ENCODE measurements around the gene DNMT3A. TPM values are rescaled to one million over a fixed set of nuclear protein-coding genes. Genes with fewer than 3 reads are reported as not detected.
"Not testable (repeated sequence)": the region's sequence is repeated elsewhere in the genome, so short reads cannot be mapped to it uniquely, and the experiment has no call there.

DNMT3A gene
- total RNA-seq, 1 donor = 18.5 TPM

DNA sequence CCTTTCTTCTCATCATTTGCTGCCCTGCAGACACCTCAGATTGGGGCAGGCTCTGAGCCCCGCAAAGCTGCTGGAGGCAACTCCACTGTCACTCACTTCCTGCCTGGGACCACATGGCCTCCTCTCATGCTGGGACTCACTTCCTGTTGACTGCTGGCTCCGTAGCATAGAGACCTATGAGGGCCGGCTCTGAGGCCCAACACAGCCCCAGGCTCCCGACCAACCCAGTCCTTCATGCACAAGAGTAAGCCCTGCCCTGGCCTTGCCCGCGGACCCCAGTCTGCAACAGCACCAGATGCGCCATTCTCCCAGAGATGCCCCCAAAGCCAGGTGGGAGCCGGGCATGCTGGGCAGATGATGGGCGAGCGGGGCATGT is 55.7 kb downstream of the DNMT3A start:
- H3K27me3 ChIP-seq (ENCODE audit: insufficient read depth, low read length) = no peaks in the 10 kb centered on the region
- H3K4me1 ChIP-seq (ENCODE audit: insufficient read depth, low read length) = peaks cover 26% of the 10 kb centered on the region
- H3K9me3 ChIP-seq (ENCODE audit: low read depth, low read length) = no peaks in the 10 kb centered on the region
- H3K4me3 ChIP-seq (ENCODE audit: low read length) = no peak overlapping the region

DNA sequence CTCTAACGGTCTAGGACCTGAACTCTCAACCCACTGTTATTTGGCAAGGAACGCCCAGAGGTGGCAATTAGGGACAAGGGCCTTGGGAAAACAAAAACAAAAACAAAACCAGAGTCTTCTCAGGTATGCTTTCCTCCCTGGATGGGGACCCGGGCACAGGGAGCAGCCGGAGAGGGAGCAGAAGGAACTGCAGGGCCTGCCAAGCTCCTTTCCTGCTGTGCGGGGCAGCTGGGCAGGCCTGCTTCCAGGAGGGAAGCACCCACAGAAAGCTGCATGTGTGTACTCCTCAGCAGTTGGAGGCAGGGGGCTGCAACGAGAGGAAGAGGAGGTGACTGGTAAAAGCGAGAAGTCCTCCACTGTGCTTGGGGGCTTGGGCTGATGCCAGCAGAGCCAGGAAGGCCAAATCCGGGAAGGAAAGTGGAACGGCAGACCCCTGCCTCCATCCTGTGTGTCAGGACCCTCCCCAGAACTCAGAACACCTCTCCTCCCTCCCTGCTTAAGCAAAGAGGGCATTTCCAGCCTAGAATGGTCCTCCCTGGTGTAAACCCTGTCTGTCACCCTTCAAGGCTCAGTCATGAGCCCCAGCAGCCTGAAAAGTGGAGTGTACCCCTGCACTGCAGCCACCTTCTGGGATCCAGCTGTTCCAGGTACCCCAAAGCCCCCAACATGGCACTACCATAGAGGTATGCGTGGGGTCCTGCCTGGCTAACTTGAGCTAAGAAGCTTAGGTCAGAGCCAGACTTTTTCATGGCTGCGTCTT is 56.3 kb downstream of the DNMT3A start:
- Histone ChIP-seq H3K4me1 (ENCODE audit: insufficient read depth, low read length) (peaks cover 30% of the 10 kb centered on the region), H3K4me3 (ENCODE audit: low read length) (no peak overlapping the region), H3K27me3 (ENCODE audit: insufficient read depth, low read length) (no peaks in the 10 kb centered on the region), H3K9me3 (ENCODE audit: low read depth, low read length) (no peaks in the 10 kb centered on the region)

DNA sequence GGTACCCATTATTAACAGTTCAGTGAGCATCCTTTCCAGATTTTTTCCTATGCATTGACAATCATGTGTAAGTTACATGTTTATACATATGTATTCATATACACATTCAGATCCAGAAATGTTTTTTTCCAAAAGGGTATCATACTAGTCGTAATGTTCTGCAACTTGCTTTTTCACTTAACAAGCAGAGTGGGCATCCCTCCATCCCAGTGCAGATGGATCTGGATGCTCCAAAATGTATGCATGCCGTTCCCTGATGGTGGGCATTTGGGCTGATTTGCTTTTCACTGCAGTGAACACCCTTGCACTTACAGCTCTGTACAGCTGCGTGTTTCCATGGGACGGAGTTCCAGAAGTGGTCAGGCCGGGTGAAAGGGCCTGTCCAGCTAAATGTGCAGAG is 57.0 kb downstream of the DNMT3A start:
- no peaks in the 10 kb centered on the region for H3K27me3 ChIP-seq (ENCODE audit: insufficient read depth, low read length)
- H3K4me1 ChIP-seq (ENCODE audit: insufficient read depth, low read length) = peaks cover 35% of the 10 kb centered on the region
- H3K9me3 ChIP-seq (ENCODE audit: low read depth, low read length) = no peaks in the 10 kb centered on the region
- no peak overlapping the region for H3K4me3 ChIP-seq (ENCODE audit: low read length)

DNA sequence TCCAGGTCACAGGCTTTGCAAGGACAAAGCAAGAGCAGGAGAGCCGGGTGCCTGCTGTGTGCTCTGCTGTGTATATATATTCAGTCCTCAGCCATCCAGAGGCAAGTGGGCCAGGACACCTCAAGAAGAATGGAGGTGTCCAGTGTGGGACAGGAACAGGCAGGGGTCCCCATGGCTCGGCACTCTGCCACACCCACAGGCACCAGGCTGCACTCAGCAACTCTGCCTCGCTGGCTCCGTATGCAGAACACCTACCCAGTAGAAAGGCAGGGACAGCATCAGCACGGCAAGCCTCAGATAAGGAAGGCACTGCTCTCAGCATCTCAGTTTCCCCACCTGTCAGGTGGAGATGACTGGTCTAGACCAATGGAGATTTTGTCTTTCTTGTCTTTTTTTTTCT is 57.8 kb downstream of the DNMT3A start:
- no peaks in the 10 kb centered on the region for H3K27me3 ChIP-seq (ENCODE audit: insufficient read depth, low read length)
- H3K4me3 ChIP-seq (ENCODE audit: low read length) = no peak overlapping the region
- peaks cover 44% of the 10 kb centered on the region for H3K4me1 ChIP-seq (ENCODE audit: insufficient read depth, low read length)
- no peaks in the 10 kb centered on the region for H3K9me3 ChIP-seq (ENCODE audit: low read depth, low read length)

DNA sequence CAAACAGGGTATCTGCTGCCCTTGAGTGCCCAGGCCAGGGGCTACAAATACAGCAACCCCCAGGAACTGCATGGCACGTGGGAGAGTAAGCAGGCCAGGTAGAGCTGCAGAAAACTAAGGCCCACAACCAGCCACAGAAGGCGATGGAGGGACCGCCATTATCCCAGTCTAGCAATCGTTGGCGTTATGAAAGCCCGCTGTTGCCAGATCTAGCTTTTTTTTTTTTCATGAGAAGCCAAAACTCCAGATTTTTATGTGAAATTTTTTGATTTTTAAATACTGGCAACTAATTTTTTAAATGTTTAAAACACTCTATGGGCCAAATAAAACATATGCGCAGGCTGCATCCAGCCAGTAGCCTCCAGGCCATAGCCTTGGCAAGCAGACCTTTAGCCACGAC is 59.8 kb downstream of the DNMT3A start:
- Histone ChIP-seq H3K4me3 (ENCODE audit: low read length) (no peak overlapping the region), H3K27me3 (ENCODE audit: insufficient read depth, low read length) (no peaks in the 10 kb centered on the region), H3K9me3 (ENCODE audit: low read depth, low read length) (no peaks in the 10 kb centered on the region), H3K4me1 (ENCODE audit: insufficient read depth, low read length) (peaks cover 62% of the 10 kb centered on the region)

DNA sequence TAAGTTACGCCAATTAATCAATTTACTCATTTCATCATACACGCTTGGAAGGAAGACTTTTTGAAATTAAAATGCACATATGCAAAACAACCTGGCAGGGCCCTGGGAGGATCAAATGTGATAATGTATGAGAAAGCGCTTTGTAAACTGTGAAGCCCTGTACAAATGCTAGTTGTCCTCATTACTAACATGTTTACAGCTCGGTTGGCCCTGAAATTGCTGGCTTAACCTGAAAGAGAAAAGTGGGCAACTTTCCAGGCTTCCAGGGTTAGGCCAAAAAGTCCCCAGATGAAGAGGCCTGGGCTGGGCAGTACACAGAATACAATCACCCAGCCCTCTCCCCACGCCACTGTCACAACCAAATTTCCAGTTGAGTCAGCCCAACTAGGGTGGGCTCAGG is 60.2 kb downstream of the DNMT3A start:
- Histone ChIP-seq H3K27me3 (ENCODE audit: insufficient read depth, low read length) (no peaks in the 10 kb centered on the region), H3K9me3 (ENCODE audit: low read depth, low read length) (no peaks in the 10 kb centered on the region), H3K4me1 (ENCODE audit: insufficient read depth, low read length) (peaks cover 62% of the 10 kb centered on the region), H3K4me3 (ENCODE audit: low read length) (no peak overlapping the region)

DNA sequence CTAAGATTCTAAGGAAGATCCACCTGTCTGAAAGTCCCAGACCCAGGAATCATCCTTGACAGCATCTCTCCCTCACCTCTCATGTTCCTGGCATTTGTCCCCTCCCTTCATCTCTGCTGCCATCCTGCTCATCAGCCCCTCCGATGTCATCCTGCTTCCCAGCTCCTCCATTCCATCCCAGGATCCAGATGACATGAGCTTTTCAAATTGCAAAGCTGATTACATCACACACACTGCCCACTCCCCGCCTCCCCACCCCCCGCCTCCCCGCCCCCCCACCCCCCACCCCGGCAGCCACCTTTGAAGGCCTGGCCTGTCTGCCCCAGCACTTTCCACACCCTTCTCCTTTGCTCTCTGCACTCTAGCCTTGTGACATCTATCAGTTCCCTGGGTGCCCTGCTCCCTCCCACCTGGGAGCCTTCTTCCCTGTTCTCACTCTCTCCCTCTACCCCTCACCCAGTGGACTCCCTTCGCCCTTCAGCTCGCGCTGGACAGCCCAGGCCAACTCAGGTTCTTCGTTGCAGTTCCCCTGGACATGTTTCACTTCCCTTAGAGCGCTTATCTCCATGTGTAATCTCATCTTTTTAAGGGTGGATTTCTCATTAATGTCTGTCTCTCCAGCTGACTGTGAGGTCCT is 61.6 kb downstream of the DNMT3A start:
- no peaks in the 10 kb centered on the region for H3K9me3 ChIP-seq (ENCODE audit: low read depth, low read length)
- peaks cover 62% of the 10 kb centered on the region for H3K4me1 ChIP-seq (ENCODE audit: insufficient read depth, low read length)
- H3K4me3 ChIP-seq (ENCODE audit: low read length) = no peak overlapping the region
- H3K27me3 ChIP-seq (ENCODE audit: insufficient read depth, low read length) = no peaks in the 10 kb centered on the region

DNA sequence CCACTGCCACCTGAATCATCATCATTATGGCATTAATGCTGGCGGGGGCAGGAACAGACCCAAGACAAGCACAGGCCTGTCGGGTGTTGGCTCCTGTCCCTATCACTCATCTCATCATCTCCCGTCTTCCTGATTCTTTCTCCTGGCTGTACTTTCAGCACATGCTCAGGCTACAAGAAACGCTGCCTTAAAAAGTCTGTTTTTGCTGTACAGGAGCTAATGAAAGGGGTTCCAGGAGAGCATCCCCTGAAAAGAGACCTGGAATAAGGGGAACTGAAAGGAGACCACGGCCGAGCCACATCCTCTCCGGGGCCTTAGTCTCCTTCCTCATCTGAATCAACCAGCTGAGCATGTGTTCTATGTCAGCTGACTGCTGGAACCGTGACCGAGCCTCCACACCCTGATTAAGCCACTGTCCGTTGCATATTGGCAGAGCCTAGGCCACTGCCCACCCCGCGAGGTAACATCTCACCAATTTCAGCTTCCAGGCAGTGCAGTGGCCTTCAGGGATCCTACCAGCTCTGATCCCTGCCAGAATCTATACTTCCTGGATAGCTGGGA is 62.6 kb downstream of the DNMT3A start:
- H3K9me3 ChIP-seq (ENCODE audit: low read depth, low read length) = no peaks in the 10 kb centered on the region
- no peak overlapping the region for H3K4me3 ChIP-seq (ENCODE audit: low read length)
- H3K27me3 ChIP-seq (ENCODE audit: insufficient read depth, low read length) = no peaks in the 10 kb centered on the region

DNA sequence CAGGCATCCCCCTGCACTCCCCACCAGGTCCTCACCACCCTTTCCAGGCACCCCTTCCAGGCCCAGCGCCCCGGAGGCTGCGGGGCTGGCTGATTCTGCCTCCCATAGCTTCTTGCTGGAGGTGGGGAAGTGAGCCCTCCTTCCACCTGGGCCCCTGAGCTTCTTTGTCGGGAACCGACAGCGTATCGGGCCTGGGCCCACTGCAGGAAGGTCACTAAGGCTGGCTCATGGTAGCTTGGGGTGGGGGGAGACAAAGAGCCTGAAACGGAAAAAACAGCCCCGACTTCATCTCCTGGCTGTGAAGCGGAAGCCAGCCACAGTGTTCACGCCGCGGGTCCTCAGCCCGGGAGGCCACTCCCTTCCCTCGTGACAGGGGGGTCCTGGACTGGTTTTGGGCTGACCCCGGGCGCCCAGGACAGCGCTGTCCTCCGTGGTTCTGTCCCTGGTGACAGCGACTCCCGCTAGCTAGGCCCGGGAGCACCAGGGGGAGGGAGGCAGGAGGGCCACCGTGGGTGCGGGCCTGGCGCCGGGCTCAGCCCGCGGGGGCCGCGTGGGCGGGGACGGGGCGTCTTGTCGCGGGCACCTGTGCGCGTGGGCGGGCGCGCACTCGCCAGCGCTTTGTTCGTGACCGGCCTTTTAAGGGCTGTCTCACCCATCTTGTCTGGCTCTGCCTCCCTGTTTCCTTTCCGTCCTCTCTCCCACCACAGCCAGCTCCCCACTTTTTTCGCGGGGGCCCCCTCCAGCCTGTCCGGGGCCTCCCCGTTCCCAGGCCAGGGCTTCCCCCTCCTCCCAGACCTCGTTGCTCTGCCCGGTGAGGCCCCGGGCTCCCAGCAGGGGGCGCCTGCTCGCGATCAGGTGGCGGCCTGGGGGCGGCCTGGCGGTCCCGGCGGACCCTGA is 64.9 kb downstream of the DNMT3A start:
- Histone ChIP-seq H3K4me3 (ENCODE audit: low read length) (peak overlapping the region; percentile 32), H3K9me3 (ENCODE audit: low read depth, low read length) (no peaks in the 10 kb centered on the region)

More for the DNA sequence above, 62.6 kb downstream of the DNMT3A start:
- H3K4me1 ChIP-seq (ENCODE audit: insufficient read depth, low read length) = peaks cover 67% of the 10 kb centered on the region

DNA sequence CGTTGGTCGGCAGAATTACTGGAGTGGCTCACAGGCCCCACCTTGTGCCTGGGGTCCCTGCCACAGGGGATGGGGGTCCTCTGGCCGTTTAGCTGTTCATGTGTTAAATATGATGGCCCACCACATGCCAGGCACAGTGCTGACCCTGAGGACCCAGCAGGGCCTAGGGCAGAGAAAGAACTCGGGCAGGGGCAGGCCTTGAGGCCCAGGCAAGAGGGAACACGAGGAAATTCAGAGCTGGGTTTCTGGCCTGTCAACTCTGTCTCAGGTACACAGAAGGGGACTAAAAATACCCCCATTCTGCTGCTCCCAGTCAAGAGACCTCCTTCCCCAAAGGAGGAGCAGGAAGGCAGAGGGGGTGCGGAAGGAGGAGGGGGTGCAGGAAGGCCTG is 66.2 kb downstream of the DNMT3A start:
- Histone ChIP-seq H3K27me3 (ENCODE audit: insufficient read depth, low read length) (no peaks in the 10 kb centered on the region), H3K4me1 (ENCODE audit: insufficient read depth, low read length) (peaks cover 81% of the 10 kb centered on the region), H3K4me3 (ENCODE audit: low read length) (no peak overlapping the region), H3K9me3 (ENCODE audit: low read depth, low read length) (no peaks in the 10 kb centered on the region)

More for the DNA sequence above, 64.9 kb downstream of the DNMT3A start:
- Histone ChIP-seq H3K4me1 (ENCODE audit: insufficient read depth, low read length) (peaks cover 85% of the 10 kb centered on the region), H3K27me3 (ENCODE audit: insufficient read depth, low read length) (no peaks in the 10 kb centered on the region)

DNA sequence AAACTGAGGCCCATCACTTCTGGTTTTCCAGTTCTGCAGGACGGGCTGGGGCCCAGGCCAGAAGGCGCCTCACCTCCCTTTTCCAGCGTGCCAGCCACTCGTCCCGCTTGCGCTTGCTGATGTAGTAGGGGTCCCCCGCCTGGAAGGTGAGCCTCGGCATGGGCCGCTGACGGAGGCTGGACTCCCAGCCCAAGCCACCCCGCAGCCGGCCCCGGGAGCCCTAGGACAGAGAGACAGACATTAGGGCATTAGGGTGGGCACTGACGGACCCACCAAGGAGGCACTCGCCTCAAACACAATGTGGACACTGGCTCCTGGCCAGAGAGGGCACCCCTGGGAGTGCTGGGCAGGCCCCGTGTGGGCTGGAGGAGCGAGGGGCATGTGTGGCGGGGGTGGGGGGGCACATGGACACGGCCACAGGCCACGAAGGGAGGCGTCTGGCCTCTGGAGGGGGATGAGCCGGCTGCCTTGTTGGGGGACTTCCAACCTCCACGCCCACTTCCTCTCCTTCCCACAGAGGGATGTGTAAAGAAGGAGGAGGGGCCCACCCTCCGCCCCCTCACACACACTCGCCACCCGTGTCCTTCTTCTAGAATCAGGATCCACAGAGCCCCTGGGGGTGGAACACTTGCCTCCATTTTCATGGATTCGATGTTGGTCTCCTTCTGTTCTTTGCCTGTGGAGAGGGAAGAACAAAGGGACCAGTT is 66.7 kb downstream of the DNMT3A start:
- Histone ChIP-seq H3K4me1 (ENCODE audit: insufficient read depth, low read length) (peaks cover 77% of the 10 kb centered on the region), H3K4me3 (ENCODE audit: low read length) (no peak overlapping the region), H3K27me3 (ENCODE audit: insufficient read depth, low read length) (no peaks in the 10 kb centered on the region), H3K9me3 (ENCODE audit: low read depth, low read length) (no peaks in the 10 kb centered on the region)

DNA sequence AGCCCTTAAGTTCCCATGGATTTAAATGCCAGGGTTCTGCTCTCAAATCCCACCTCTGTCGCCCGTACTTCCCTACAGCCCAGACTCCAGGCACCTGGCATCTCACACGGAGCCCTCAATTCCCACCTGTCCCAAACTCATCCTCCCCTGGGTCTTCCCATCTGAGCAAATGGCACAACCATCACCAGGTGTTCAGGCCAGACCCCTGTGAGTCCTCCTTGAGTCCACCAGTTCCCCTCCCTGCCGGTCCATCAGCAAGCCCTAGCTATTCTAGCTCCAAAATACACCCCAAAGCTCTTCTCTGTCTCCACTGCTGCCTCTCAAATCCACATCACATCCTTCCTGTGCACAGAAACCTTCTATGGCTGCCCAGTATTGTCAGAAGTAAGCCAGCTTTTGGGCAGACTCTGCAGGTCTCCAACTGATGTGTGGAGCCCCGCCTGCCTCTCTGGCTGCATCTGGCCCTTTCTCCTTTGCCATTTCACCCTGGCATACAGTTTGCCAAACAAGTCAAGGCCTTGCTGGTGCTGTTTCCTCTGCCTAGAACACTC is 67.7 kb downstream of the DNMT3A start:
- Histone ChIP-seq H3K9me3 (ENCODE audit: low read depth, low read length) (no peaks in the 10 kb centered on the region), H3K4me3 (ENCODE audit: low read length) (no peak overlapping the region)

DNA sequence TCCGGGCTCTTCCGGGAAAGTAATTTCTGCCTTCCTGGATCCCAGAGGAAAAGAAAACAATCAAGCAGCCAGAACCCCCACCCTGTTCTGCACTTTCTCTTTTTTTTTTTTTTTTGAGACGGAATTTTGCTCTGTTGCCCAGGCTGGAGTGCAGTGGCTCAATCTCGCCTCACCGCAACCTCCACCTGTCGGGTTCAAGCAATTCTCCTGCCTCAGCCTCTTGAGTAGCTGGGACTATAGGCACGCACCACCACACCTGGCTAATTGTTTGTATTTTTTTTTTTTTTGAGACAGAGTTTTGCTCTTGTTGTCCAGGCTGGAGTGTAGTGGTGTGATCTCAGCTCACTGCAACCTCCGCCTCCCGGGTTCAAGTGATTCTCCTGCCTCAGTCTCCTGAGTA is 69.0 kb downstream of the DNMT3A start:
- peaks cover 53% of the 10 kb centered on the region for H3K4me1 ChIP-seq (ENCODE audit: insufficient read depth, low read length)
- H3K9me3 ChIP-seq (ENCODE audit: low read depth, low read length); H3K27me3 ChIP-seq (ENCODE audit: insufficient read depth, low read length); H3K4me3 ChIP-seq (ENCODE audit: low read length): not testable (repeated sequence)

More for the DNA sequence above, 67.7 kb downstream of the DNMT3A start:
- Histone ChIP-seq H3K27me3 (ENCODE audit: insufficient read depth, low read length) (no peaks in the 10 kb centered on the region), H3K4me1 (ENCODE audit: insufficient read depth, low read length) (peaks cover 67% of the 10 kb centered on the region)

DNA sequence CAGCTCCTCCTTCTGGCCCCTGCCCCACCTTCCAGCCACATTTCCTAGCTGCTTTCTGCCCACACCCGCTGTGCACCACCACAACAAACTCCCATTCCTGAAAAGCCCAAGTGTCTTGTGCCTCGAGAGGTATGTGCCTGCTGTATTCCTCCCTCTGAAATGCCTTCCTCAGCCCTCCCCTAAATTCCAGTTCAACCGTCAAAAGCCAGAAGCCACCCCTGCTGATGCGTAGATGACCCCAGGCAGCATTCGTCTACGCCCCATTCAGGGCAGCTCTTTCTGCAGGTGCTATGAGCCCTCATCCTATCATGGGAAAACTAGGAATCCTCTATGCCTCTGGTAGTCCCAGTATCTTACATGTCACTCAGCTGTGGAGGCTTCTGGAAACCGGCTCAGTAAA is 71.7 kb downstream of the DNMT3A start:
- no peak overlapping the region for H3K4me3 ChIP-seq (ENCODE audit: low read length)
- H3K4me1 ChIP-seq (ENCODE audit: insufficient read depth, low read length) = peaks cover 39% of the 10 kb centered on the region
- H3K9me3 ChIP-seq (ENCODE audit: low read depth, low read length) = no peaks in the 10 kb centered on the region
- no peaks in the 10 kb centered on the region for H3K27me3 ChIP-seq (ENCODE audit: insufficient read depth, low read length)
